Ascending aorta (tissue), 2 donors: ENCODE measurements around the gene GORASP1. TPM values are rescaled to one million over a fixed set of nuclear protein-coding genes. Genes with fewer than 3 reads are reported as not detected.

Experiments
- DNase-seq, 2 donors: peaks; one replicate each; pipeline ENCODE4 v3.0.0-alpha.2; 2019; ENCODE audit warnings: low spot score in 2 of 2
- H3K27ac ChIP-seq, 2 donors: fragments of 200-600 bp; sonication (generic); one replicate each; pipeline ENCODE4 v1.5.1; 2016 to 2017; ENCODE audit warnings: mild to moderate bottlenecking in 1 of 2
- H3K27me3 ChIP-seq: fragments of 200-600 bp; sonication (generic); one replicate; pipeline ENCODE4 v1.5.1; 2017
- H3K36me3 ChIP-seq, 2 donors: fragments of 200-600 bp; sonication (generic); one replicate each; pipeline ENCODE4 v1.5.1; 2016
- H3K4me1 ChIP-seq, 2 donors: fragments of 200-600 bp; sonication (generic); one replicate each; pipeline ENCODE4 v1.5.1; 2016 to 2017; ENCODE audit warnings: mild to moderate bottlenecking in 1 of 2
- H3K4me3 ChIP-seq, 2 donors: fragments of 200-600 bp; sonication (generic); one replicate each; pipeline ENCODE4 v1.5.1; 2016 to 2017; ENCODE audit warnings: mild to moderate bottlenecking in 1 of 2
- H3K9me3 ChIP-seq, 2 donors: fragments of 200-600 bp; sonication (generic); one replicate each; pipeline ENCODE4 v1.5.1; 2016
- intact Hi-C: fragments of 100-400 bp; cut with DNase I; formaldehyde crosslinking; loops from one replicate; pipeline ENCODE4 v1.15.1; 2023
- total RNA-seq: library from RNA; depleted of rRNA; stranded (reverse); fragments of >200 nt; gene quantifications from one replicate; pipeline ENCODE4 v1.1.0, GENCODE V29; 2016
- TF ChIP-seq, protein P1 (sequence below), 3 experiments: fragments of 200-600 bp in 2 of 3; fragments of 450-650 bp in 1 of 3; sonication (generic) in 2 of 3; IDR thresholded peaks; one replicate each; pipeline ENCODE4 v1.5.1; 2016 to 2019; ENCODE audit warnings: antibody characterized with exemption in 3 of 3, mild to moderate bottlenecking in 1 of 3, moderate library complexity in 1 of 3

The GORASP1 gene
- total RNA-seq, 1 donor from 2014 or later, result 186 TPM

DNA sequence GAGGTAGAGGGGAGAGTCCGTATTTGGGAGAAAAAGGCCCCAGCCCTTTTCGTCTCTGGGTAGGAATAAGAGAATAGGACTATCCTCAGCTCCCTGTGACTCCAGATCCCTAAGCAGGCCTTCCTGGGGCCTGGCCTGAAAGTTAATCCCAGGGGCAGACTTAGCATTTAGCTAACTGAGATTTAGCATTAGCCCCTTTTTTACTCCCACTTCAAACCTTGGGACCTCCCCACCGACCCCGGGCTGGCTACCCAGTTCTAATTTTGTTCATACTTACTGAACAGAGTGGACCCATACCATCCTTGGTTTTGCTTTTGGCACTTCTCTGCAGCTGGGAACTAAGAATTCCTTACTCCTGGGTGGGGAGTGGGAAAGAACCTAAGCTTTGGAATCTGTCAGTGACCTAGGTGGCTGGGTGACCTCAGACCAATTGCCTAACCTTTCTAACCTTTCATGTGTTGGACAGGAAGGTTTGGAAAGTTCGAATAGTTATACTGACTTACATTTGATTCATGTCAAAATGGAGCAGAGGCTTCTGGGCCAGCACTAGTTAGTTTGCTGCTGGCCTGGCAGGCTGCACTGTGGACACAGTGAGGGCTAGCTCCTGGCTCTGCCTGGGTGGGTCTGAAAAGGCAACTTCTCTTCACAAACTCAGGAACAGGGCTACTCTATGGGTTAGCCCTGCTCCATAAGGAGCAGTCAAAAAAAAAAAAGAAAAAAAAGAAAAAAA is 11.7 kb upstream of the GORASP1 start:
- H3K36me3 ChIP-seq, result peaks cover 4 to 23% of the 10 kb centered on the region in 2 donors
- no peak overlapping the region for H3K27ac ChIP-seq
- TF ChIP-seq, protein P1, sequence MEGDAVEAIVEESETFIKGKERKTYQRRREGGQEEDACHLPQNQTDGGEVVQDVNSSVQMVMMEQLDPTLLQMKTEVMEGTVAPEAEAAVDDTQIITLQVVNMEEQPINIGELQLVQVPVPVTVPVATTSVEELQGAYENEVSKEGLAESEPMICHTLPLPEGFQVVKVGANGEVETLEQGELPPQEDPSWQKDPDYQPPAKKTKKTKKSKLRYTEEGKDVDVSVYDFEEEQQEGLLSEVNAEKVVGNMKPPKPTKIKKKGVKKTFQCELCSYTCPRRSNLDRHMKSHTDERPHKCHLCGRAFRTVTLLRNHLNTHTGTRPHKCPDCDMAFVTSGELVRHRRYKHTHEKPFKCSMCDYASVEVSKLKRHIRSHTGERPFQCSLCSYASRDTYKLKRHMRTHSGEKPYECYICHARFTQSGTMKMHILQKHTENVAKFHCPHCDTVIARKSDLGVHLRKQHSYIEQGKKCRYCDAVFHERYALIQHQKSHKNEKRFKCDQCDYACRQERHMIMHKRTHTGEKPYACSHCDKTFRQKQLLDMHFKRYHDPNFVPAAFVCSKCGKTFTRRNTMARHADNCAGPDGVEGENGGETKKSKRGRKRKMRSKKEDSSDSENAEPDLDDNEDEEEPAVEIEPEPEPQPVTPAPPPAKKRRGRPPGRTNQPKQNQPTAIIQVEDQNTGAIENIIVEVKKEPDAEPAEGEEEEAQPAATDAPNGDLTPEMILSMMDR (IDR thresholded peaks at IDR 0.05), result no peak
- no peak for DNase-seq
- no peak overlapping the region for H3K4me3 ChIP-seq
- no peaks in the 10 kb centered on the region for H3K4me1 ChIP-seq
- intact Hi-C loops, result no loop called here
- no peaks in the 10 kb centered on the region for H3K9me3 ChIP-seq
- no peaks in the 10 kb centered on the region for H3K27me3 ChIP-seq

DNA sequence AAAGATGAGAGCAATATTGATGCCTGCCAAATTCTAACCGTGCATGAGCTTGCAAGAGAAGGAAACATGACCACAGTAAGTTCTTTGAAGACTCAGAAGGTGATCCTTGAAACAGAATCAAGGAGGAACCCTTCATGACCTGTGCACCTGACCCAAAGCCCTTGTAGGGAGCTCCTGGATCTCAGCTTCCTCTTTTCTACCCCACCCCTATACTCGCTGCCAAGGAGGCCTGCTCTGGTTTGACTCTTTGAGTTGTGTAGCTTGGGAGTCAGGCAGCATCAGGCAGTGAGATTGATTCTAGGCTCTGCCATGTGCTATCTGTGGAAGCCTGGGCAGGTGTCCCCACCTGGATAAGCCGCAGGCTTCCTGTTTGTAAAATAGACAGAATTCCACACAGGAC is 10.7 kb upstream of the GORASP1 start:
- TF ChIP-seq, protein P1 (IDR thresholded peaks at IDR 0.05), result no peak
- intact Hi-C loops, result no loop called here
- Histone ChIP-seq H3K4me3 (no peak overlapping the region), H3K27ac (no peak overlapping the region), H3K36me3 (peaks cover 4 to 23% of the 10 kb centered on the region in 2 donors), H3K27me3 (no peaks in the 10 kb centered on the region), H3K4me1 (no peaks in the 10 kb centered on the region), H3K9me3 (no peaks in the 10 kb centered on the region)
- DNase-seq, result no peak

DNA sequence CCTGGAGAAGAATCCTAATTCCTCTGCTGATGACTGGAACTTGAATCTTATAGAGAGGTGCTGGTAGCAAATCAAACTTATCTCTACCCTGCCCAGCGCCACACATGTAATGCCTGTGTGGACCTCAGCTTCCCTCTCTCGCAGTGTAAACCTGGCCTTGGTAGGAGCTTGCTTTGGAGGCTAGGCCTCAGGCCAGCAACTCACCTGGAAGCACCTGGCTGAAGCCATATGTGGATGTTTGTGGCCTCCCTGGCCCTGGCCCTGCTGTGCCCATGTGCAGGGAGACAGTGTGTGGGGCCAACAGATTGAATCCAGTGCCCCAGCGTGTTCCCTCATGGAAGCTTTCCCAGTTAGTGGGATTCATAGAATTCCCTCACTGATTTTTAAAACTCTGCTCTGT is 8.4 kb upstream of the GORASP1 start:
- TF ChIP-seq, protein P1 (IDR thresholded peaks at IDR 0.05), result no peak
- DNase-seq, result no peak
- intact Hi-C loops, result no loop called here

DNA sequence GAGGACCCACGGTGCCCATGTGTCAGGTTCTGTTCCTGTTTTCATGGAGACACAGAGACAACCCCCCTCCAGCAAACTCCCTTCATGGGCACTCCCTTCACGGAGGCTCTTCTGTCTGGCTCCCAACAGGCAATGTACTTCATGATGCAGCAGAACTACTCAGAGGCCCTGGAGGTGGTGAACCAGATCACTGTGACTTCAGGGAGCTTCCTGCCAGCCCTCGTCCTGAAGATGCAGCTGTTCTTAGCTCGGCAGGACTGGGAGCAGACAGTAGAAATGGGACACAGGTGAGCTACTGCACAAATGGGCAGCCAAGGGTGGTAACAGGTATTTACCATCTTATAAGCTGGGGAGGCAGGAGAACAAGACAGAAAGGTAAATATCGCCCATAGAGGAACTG is 7.0 kb upstream of the GORASP1 start:
- H3K4me1 ChIP-seq, result no peaks in the 10 kb centered on the region
- intact Hi-C loops, result no loop called here
- H3K36me3 ChIP-seq, result peaks cover 4 to 17% of the 10 kb centered on the region in 2 donors
- H3K4me3 ChIP-seq, result no peak overlapping the region
- peak in 1 of 2 donors; percentile 25 for DNase-seq
- no peaks in the 10 kb centered on the region for H3K27me3 ChIP-seq
- TF ChIP-seq, protein P1 (IDR thresholded peaks at IDR 0.05), result no peak
- no peaks in the 10 kb centered on the region for H3K9me3 ChIP-seq
- no peak overlapping the region for H3K27ac ChIP-seq

More for the DNA sequence above, 8.4 kb upstream of the GORASP1 start:
- Histone ChIP-seq H3K27me3 (no peaks in the 10 kb centered on the region), H3K4me1 (no peaks in the 10 kb centered on the region), H3K9me3 (no peaks in the 10 kb centered on the region), H3K27ac (no peak overlapping the region), H3K4me3 (no peak overlapping the region), H3K36me3 (peaks cover 4 to 23% of the 10 kb centered on the region in 2 donors)

DNA sequence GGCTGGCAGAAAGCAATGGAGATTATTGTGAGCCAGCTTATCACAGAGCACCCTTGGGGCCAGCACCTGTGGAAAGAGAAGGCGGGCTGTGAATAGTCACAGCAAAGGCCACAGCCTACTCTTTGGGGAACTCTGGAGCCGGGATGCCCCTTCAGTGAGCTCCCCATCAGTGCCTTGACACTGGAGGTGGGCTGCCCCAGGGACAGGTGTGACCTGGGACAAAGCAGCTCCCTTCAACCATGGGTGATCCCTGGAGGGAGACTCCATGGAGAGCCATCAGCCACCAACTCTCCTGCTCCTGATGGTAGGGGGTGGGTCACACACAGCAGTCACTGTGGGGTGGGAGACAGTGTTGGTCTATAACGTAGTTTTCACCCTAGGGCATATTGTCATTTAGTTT is 5.9 kb upstream of the GORASP1 start:
- intact Hi-C loops, result no loop called here
- TF ChIP-seq, protein P1 (IDR thresholded peaks at IDR 0.05), result no peak
- peak in 1 of 2 donors; percentile 15 for DNase-seq

More for the DNA sequence above, 5.9 kb upstream of the GORASP1 start:
- no peaks in the 10 kb centered on the region for H3K27me3 ChIP-seq
- H3K9me3 ChIP-seq, result no peaks in the 10 kb centered on the region
- no peak overlapping the region for H3K4me3 ChIP-seq
- peaks cover 0 to 8% of the 10 kb centered on the region in 2 donors for H3K36me3 ChIP-seq
- H3K27ac ChIP-seq, result no peak overlapping the region
- no peaks in the 10 kb centered on the region for H3K4me1 ChIP-seq
